ENCODE results near the gene FAM210B. TPM values are rescaled to one million over a fixed set of nuclear protein-coding genes. Genes with fewer than 3 reads are reported as not detected.
"Not testable (repeated sequence)": the region's sequence is repeated elsewhere in the genome, so short reads cannot be mapped to it uniquely, and the experiment has no call there.

The FAM210B gene
- total RNA-seq = 1 to 10 TPM; 2.2 to 3.6 TPM

GRCh38 chr20:56358600-56359211 lies at the start of gene FAM210B:
TSS of gene FAM210B (plus strand) at chr20:56358974. CDS start at chr20:56359006, 32 bp downstream.
- Mint-ChIP-seq H3K36me3 (ENCODE audit: low read depth) (no peaks in the 10 kb centered on the region), H3K4me1 (peaks cover 5% of the 10 kb centered on the region), H3K9me3 (no peaks in the 10 kb centered on the region), H3K27me3 (no peaks in the 10 kb centered on the region), H3K4me3 (peak within 1 kb of the TSS; percentile 84), H3K27ac (peak within 1 kb of the TSS; percentile 80)
- ATAC-seq (replicated peaks) = peak; percentile 99

- no peak overlapping the region for H3K27ac Mint-ChIP-seq
- H3K4me3 Mint-ChIP-seq = no peak overlapping the region
- no peaks in the 10 kb centered on the region for H3K9me3 Mint-ChIP-seq
- H3K27me3 Mint-ChIP-seq = peaks cover 26% of the 10 kb centered on the region
- no peaks in the 10 kb centered on the region for H3K4me1 Mint-ChIP-seq
- no peak for ATAC-seq (replicated peaks)
- no peaks in the 10 kb centered on the region for H3K36me3 Mint-ChIP-seq (ENCODE audit: low read depth)
These were observed 42.7 kb upstream of the FAM210B start for GRCh38 chr20:56316051-56316450.

GRCh38 chr20:56316483-56316882 lies 42.3 kb upstream of the FAM210B start:
- Mint-ChIP-seq H3K4me1 (no peaks in the 10 kb centered on the region), H3K4me3 (no peak overlapping the region), H3K36me3 (ENCODE audit: low read depth) (no peaks in the 10 kb centered on the region), H3K27ac (no peak overlapping the region), H3K9me3 (no peaks in the 10 kb centered on the region), H3K27me3 (peaks cover 23% of the 10 kb centered on the region)
- ATAC-seq (replicated peaks) = no peak

- no peak overlapping the region for H3K27ac Mint-ChIP-seq
- H3K36me3 Mint-ChIP-seq (ENCODE audit: low read depth) = no peaks in the 10 kb centered on the region
- no peaks in the 10 kb centered on the region for H3K4me1 Mint-ChIP-seq
- peaks cover 33% of the 10 kb centered on the region for H3K27me3 Mint-ChIP-seq
- H3K4me3 Mint-ChIP-seq = no peak overlapping the region
- ATAC-seq (replicated peaks) = no peak
- no peaks in the 10 kb centered on the region for H3K9me3 Mint-ChIP-seq
These were observed 36.1 kb upstream of the FAM210B start for GRCh38 chr20:56322681-56323080.

- Mint-ChIP-seq H3K27me3 (peaks cover 33% of the 10 kb centered on the region), H3K9me3 (no peaks in the 10 kb centered on the region), H3K4me3 (no peak overlapping the region)
These were observed 35.6 kb upstream of the FAM210B start for GRCh38 chr20:56323206-56323605.

GRCh38 chr20:56323656-56324055 lies 35.1 kb upstream of the FAM210B start:
- H3K4me3 Mint-ChIP-seq = no peak overlapping the region
- H3K27ac Mint-ChIP-seq = no peak overlapping the region
- no peak for ATAC-seq (replicated peaks)
- no peaks in the 10 kb centered on the region for H3K4me1 Mint-ChIP-seq
- H3K36me3 Mint-ChIP-seq (ENCODE audit: low read depth) = no peaks in the 10 kb centered on the region
- H3K9me3 Mint-ChIP-seq = no peaks in the 10 kb centered on the region
- peaks cover 33% of the 10 kb centered on the region for H3K27me3 Mint-ChIP-seq

More at GRCh38 chr20:56323206-56323605, 35.6 kb upstream of the FAM210B start:
- ATAC-seq (replicated peaks) = no peak
- H3K36me3 Mint-ChIP-seq (ENCODE audit: low read depth) = no peaks in the 10 kb centered on the region
- H3K27ac Mint-ChIP-seq = no peak overlapping the region
- H3K4me1 Mint-ChIP-seq = no peaks in the 10 kb centered on the region

GRCh38 chr20:56324806-56325205 lies 34.0 kb upstream of the FAM210B start:
- no peaks in the 10 kb centered on the region for H3K9me3 Mint-ChIP-seq
- no peaks in the 10 kb centered on the region for H3K36me3 Mint-ChIP-seq (ENCODE audit: low read depth)
- peaks cover 28% of the 10 kb centered on the region for H3K27me3 Mint-ChIP-seq
- no peak overlapping the region for H3K27ac Mint-ChIP-seq
- H3K4me1 Mint-ChIP-seq = no peaks in the 10 kb centered on the region
- no peak overlapping the region for H3K4me3 Mint-ChIP-seq
- no peak for ATAC-seq (replicated peaks)

GRCh38 chr20:56328861-56329260 lies 29.9 kb upstream of the FAM210B start:
- ATAC-seq (replicated peaks) = no peak
- Mint-ChIP-seq H3K4me3 (no peak overlapping the region), H3K27me3 (peaks cover 34% of the 10 kb centered on the region), H3K36me3 (ENCODE audit: low read depth) (no peaks in the 10 kb centered on the region), H3K4me1 (no peaks in the 10 kb centered on the region), H3K9me3 (no peaks in the 10 kb centered on the region), H3K27ac (no peak overlapping the region)

- not testable (repeated sequence) for H3K4me3 Mint-ChIP-seq; H3K4me1 Mint-ChIP-seq; H3K36me3 Mint-ChIP-seq (ENCODE audit: low read depth); H3K9me3 Mint-ChIP-seq; H3K27ac Mint-ChIP-seq; ATAC-seq (replicated peaks)
- peaks cover 45% of the 10 kb centered on the region for H3K27me3 Mint-ChIP-seq
These were observed 22.1 kb upstream of the FAM210B start for GRCh38 chr20:56336709-56337108.

GRCh38 chr20:56342783-56343182 lies 16.0 kb upstream of the FAM210B start:
- Mint-ChIP-seq H3K9me3 (no peaks in the 10 kb centered on the region), H3K4me3 (no peak overlapping the region), H3K27ac (no peak overlapping the region), H3K4me1 (no peaks in the 10 kb centered on the region), H3K27me3 (peaks cover 59% of the 10 kb centered on the region), H3K36me3 (ENCODE audit: low read depth) (no peaks in the 10 kb centered on the region)
- ATAC-seq (replicated peaks) = no peak

- H3K27ac Mint-ChIP-seq = no peak overlapping the region
- no peaks in the 10 kb centered on the region for H3K4me1 Mint-ChIP-seq
- H3K4me3 Mint-ChIP-seq = peak overlapping the region; percentile 28
- no peaks in the 10 kb centered on the region for H3K9me3 Mint-ChIP-seq
- no peaks in the 10 kb centered on the region for H3K36me3 Mint-ChIP-seq (ENCODE audit: low read depth)
- ATAC-seq (replicated peaks) = peak; percentile 66
- peaks cover 50% of the 10 kb centered on the region for H3K27me3 Mint-ChIP-seq
These were observed 14.9 kb upstream of the FAM210B start for GRCh38 chr20:56343861-56344381.

- Mint-ChIP-seq H3K4me1 (no peaks in the 10 kb centered on the region), H3K27ac (no peak overlapping the region), H3K27me3 (peaks cover 39% of the 10 kb centered on the region), H3K36me3 (ENCODE audit: low read depth) (no peaks in the 10 kb centered on the region), H3K4me3 (no peak overlapping the region), H3K9me3 (no peaks in the 10 kb centered on the region)
- ATAC-seq (replicated peaks) = no peak
These were observed 12.9 kb upstream of the FAM210B start for GRCh38 chr20:56345911-56346310.

GRCh38 chr20:56347628-56348304 lies 11.0 kb upstream of the FAM210B start:
- no peak overlapping the region for H3K27ac Mint-ChIP-seq
- no peaks in the 10 kb centered on the region for H3K4me1 Mint-ChIP-seq
- no peak overlapping the region for H3K4me3 Mint-ChIP-seq
- ATAC-seq (replicated peaks) = no peak
- H3K9me3 Mint-ChIP-seq = no peaks in the 10 kb centered on the region
- peaks cover 32% of the 10 kb centered on the region for H3K27me3 Mint-ChIP-seq
- H3K36me3 Mint-ChIP-seq (ENCODE audit: low read depth) = no peaks in the 10 kb centered on the region

GRCh38 chr20:56348305-56348693 lies 10.5 kb upstream of the FAM210B start:
- Mint-ChIP-seq H3K36me3 (ENCODE audit: low read depth) (no peaks in the 10 kb centered on the region), H3K9me3 (no peaks in the 10 kb centered on the region), H3K27ac (no peak overlapping the region), H3K27me3 (peaks cover 26% of the 10 kb centered on the region), H3K4me1 (no peaks in the 10 kb centered on the region), H3K4me3 (no peak overlapping the region)
- ATAC-seq (replicated peaks) = no peak

- H3K4me3 Mint-ChIP-seq = no peak overlapping the region
- H3K27ac Mint-ChIP-seq = no peak overlapping the region
- H3K36me3 Mint-ChIP-seq (ENCODE audit: low read depth) = no peaks in the 10 kb centered on the region
- no peak for ATAC-seq (replicated peaks)
- peaks cover 26% of the 10 kb centered on the region for H3K27me3 Mint-ChIP-seq
- H3K9me3 Mint-ChIP-seq = no peaks in the 10 kb centered on the region
- H3K4me1 Mint-ChIP-seq = no peaks in the 10 kb centered on the region
These were observed 10.0 kb upstream of the FAM210B start for GRCh38 chr20:56348746-56349145.
